Keratinocyte (primary cell): ENCODE results near the gene CDK15.

ENCODE experiments used
- CTCF ChIP-seq, 3 experiments: IDR thresholded peaks in 1 of 3; conservative IDR thresholded peaks in 1 of 3; optimal IDR thresholded peaks in 1 of 3; 2 replicates in 2 of 3; 3 replicates in 1 of 3; pipeline versions ENCODE3 to v1.5.1; 2011; ENCODE audit warnings: low read length in 3 of 3, mild to moderate bottlenecking in 3 of 3, moderate library complexity in 2 of 3, control low read depth in 1 of 3, inconsistent platforms in 1 of 3; ENCODE audit not compliant: insufficient read depth in 2 of 3; ENCODE audit errors: extremely low read depth in 1 of 3
- EZH2 ChIP-seq: IDR thresholded peaks from one replicate; pipeline ENCODE4 v1.6.1; 2012; ENCODE audit warnings: inconsistent platforms, mild to moderate bottlenecking, low read length, moderate library complexity

DNA sequence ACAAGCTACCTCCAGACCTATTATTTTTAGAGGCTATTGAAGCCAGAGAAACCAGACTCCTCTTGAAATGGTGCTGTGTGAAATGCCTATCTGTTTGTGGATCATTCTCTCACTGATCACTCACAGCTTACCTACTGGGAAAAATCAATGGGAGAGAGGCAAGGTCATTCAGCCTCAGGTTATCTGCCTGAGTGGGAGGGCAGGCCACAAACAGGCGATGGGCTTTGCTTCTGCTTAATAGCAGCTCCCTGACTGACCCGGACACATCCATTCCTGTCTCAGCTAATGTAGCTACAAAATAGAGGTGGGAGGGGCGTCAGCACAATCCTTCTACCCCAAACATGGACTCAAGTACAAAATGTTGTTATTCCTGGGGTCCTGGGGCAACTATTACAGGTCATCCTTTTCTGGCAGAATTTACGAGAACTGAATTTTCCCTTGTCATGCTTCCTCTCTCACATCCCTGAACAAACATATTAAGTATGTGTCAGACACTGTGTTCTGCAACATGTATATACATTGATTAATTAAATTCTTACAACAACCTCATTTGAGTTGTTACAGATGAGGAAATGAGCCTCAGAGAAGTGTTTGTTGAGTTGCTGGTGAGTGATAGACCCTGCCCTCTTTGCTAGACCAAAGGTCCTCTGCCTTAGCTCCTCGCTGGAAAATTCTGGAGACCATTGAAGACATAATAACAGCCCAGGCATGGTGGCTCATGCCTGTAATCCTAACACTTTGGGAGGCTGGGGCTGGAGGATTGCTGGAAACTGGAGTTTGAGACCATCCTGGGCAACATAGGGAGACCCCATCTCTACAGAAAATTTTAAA, 60.5 kb downstream of the CDK15 start:
- no peak for TF ChIP-seq CTCF (optimal IDR thresholded peaks at IDR 0.05 in 1 of 3, IDR thresholded peaks at IDR 0.05 in 1 of 3, conservative IDR thresholded peaks at IDR 0.05 in 1 of 3; ENCODE audit: extremely low read depth in 1 of 3, insufficient read depth in 2 of 3, low read length in 3 of 3)
- TF ChIP-seq EZH2 = no peak
